ENCODE data around the gene ETV5.

The ETV5 gene

DNA sequence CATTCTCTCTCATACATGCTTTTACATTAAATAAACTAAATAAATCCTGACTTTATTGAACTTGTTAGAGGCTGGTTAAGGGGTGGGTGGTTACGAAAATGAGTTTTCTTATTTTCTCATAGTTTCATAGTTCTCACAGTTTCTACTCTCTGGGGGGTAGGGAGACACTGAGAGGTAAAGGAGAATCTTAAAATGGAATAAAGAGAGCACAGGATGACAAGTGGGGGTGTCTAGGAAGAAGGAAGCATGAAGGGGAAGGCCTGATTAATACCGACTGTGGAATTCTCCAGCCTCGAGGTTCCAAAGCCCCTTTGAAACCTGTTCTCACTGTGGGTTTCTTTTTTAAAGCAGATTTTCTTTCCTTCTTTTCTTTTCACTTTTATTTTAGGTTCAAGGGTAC lies 104.7 kb downstream of the ETV5 start:
- Histone ChIP-seq H3K27ac (no peak overlapping the region), H3K36me3 (ENCODE audit: insufficient read depth) (no peaks in the 10 kb centered on the region), H3K4me1 (ENCODE audit: low read depth, poor library complexity, severe bottlenecking) (no peaks in the 10 kb centered on the region), H4K20me1 (ENCODE audit: insufficient read depth) (no peaks in the 10 kb centered on the region), H3K9ac (no peak overlapping the region), H3K27me3 (ENCODE audit: insufficient read depth, low read depth) (no peaks in the 10 kb centered on the region), H3K4me3 (IDR thresholded peaks at IDR 0.05; ENCODE audit: insufficient read depth, low read depth, low read length) (no peak overlapping the region), H3K79me2 (ENCODE audit: insufficient read depth, low read depth) (no peaks in the 10 kb centered on the region), H2AFZ (ENCODE audit: low read depth) (no peak overlapping the region), H3K4me2 (no peak overlapping the region)
- TF ChIP-seq, protein P1, sequence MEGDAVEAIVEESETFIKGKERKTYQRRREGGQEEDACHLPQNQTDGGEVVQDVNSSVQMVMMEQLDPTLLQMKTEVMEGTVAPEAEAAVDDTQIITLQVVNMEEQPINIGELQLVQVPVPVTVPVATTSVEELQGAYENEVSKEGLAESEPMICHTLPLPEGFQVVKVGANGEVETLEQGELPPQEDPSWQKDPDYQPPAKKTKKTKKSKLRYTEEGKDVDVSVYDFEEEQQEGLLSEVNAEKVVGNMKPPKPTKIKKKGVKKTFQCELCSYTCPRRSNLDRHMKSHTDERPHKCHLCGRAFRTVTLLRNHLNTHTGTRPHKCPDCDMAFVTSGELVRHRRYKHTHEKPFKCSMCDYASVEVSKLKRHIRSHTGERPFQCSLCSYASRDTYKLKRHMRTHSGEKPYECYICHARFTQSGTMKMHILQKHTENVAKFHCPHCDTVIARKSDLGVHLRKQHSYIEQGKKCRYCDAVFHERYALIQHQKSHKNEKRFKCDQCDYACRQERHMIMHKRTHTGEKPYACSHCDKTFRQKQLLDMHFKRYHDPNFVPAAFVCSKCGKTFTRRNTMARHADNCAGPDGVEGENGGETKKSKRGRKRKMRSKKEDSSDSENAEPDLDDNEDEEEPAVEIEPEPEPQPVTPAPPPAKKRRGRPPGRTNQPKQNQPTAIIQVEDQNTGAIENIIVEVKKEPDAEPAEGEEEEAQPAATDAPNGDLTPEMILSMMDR (conservative IDR thresholded peaks at IDR 0.05; ENCODE audit: low read depth, low read length), result no peak

- no peaks in the 10 kb centered on the region for H3K4me1 ChIP-seq (ENCODE audit: low read depth, poor library complexity, severe bottlenecking)
- no peaks in the 10 kb centered on the region for H4K20me1 ChIP-seq (ENCODE audit: insufficient read depth)
- H2AFZ ChIP-seq (ENCODE audit: low read depth), result no peak overlapping the region
- no peaks in the 10 kb centered on the region for H3K36me3 ChIP-seq (ENCODE audit: insufficient read depth)
- H3K27ac ChIP-seq, result no peak overlapping the region
- H3K4me2 ChIP-seq, result no peak overlapping the region
- no peaks in the 10 kb centered on the region for H3K79me2 ChIP-seq (ENCODE audit: insufficient read depth, low read depth)
- no peaks in the 10 kb centered on the region for H3K27me3 ChIP-seq (ENCODE audit: insufficient read depth, low read depth)
- H3K9ac ChIP-seq, result no peak overlapping the region
- TF ChIP-seq, protein P1 (conservative IDR thresholded peaks at IDR 0.05; ENCODE audit: low read depth, low read length), result no peak
- H3K4me3 ChIP-seq (IDR thresholded peaks at IDR 0.05; ENCODE audit: insufficient read depth, low read depth, low read length), result no peak overlapping the region
Observed at GRCh38 chr3:186003610-186004009, 105.3 kb downstream of the ETV5 start.

DNA sequence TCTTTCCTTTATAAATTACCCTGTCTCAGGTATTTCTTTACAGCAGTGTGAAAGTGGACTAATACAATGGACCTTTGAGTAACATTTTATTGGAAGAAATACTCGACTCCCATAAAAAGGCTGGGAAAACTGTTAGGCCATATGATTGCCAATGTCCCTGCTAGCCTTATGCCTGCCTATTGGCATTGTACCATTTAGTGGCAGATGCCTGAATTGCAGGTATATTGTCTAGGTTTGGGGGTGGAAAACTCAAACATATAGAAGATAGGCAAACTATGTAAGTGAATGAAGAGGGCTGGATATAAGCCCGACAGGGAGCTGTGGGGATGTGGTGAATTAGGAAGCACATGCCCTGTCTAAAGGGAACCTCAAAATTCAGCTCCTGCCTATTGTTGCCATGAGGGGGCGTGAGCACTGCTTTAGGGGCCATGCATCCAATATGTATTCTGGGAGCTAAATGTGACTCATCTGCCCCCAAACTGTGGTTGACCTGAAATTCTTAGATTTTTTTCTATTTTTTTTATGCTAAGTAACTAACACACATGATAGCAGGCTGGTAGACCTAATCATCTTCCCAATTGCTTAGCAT lies 105.9 kb downstream of the ETV5 start:
- Histone ChIP-seq H4K20me1 (ENCODE audit: insufficient read depth) (no peaks in the 10 kb centered on the region), H3K9ac (no peak overlapping the region), H3K27me3 (ENCODE audit: insufficient read depth, low read depth) (no peaks in the 10 kb centered on the region), H3K4me2 (no peak overlapping the region), H3K4me1 (ENCODE audit: low read depth, poor library complexity, severe bottlenecking) (no peaks in the 10 kb centered on the region), H3K27ac (no peak overlapping the region), H2AFZ (ENCODE audit: low read depth) (no peak overlapping the region), H3K79me2 (ENCODE audit: insufficient read depth, low read depth) (no peaks in the 10 kb centered on the region), H3K4me3 (IDR thresholded peaks at IDR 0.05; ENCODE audit: insufficient read depth, low read depth, low read length) (no peak overlapping the region), H3K36me3 (ENCODE audit: insufficient read depth) (no peaks in the 10 kb centered on the region)
- TF ChIP-seq, protein P1 (conservative IDR thresholded peaks at IDR 0.05; ENCODE audit: low read depth, low read length), result peak; percentile 65

DNA sequence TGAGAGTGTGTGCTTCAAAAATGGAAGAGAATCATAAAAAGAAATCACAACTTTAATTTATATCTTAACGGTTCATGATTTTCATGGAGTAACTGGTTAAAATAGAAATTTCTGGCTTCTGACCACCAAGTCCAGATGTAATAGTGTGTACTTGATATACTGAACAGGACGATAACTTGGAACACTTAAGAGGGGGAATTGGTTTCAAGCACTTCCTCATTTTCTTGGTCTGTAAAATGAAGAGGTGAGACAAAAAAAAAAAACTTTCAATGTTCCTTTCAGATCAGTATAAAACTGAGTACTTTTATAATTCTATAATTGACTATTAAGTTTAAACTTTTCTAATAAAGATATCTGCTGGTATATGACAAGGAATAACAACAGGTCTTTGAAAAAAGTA lies 107.0 kb downstream of the ETV5 start:
- no peak overlapping the region for H3K27ac ChIP-seq
- H3K4me2 ChIP-seq, result no peak overlapping the region
- no peaks in the 10 kb centered on the region for H3K27me3 ChIP-seq (ENCODE audit: insufficient read depth, low read depth)
- TF ChIP-seq, protein P1 (conservative IDR thresholded peaks at IDR 0.05; ENCODE audit: low read depth, low read length), result no peak
- no peaks in the 10 kb centered on the region for H3K36me3 ChIP-seq (ENCODE audit: insufficient read depth)
- no peak overlapping the region for H3K9ac ChIP-seq
- no peaks in the 10 kb centered on the region for H3K4me1 ChIP-seq (ENCODE audit: low read depth, poor library complexity, severe bottlenecking)
- H2AFZ ChIP-seq (ENCODE audit: low read depth), result no peak overlapping the region
- H3K4me3 ChIP-seq (IDR thresholded peaks at IDR 0.05; ENCODE audit: insufficient read depth, low read depth, low read length), result no peak overlapping the region
- no peaks in the 10 kb centered on the region for H3K79me2 ChIP-seq (ENCODE audit: insufficient read depth, low read depth)
- H4K20me1 ChIP-seq (ENCODE audit: insufficient read depth), result no peaks in the 10 kb centered on the region
